ENCODE results near the gene FARP1.

FARP1 gene

GRCh38 chr13:98496479-98496791, 353.5 kb downstream of the FARP1 start:
- no peak overlapping the region; the same call in 1 of the 2 replicates for H3K4me3 ChIP-seq (ENCODE audit: low read depth, low read length)
- TF ChIP-seq CTCF (IDR thresholded peaks at IDR 0.05; ENCODE audit: low read depth, low read length) = no peak

DNA sequence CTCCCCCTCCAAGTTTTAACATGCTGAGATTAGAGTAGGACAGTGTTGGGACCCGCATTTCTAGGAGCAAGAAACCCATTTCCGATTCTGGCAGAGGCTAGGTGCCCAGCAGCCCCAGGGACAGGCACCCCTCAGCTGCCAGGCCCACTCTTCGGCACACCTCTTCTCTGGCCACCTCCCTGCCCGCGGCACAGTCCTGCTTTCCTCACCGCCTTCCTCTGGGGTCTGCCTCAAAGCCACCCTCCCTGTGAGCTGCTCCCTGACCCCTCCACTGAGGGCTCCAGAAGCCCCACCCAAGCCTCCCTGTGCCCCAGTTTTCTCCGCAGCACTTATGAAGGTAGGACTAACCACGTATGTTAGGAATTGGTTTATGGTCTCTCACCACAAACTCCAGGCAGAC, 354.1 kb downstream of the FARP1 start:
- H3K4me3 ChIP-seq (ENCODE audit: low read depth, low read length) = no peak overlapping the region
- TF ChIP-seq CTCF (IDR thresholded peaks at IDR 0.05; ENCODE audit: low read depth, low read length) = no peak

DNA sequence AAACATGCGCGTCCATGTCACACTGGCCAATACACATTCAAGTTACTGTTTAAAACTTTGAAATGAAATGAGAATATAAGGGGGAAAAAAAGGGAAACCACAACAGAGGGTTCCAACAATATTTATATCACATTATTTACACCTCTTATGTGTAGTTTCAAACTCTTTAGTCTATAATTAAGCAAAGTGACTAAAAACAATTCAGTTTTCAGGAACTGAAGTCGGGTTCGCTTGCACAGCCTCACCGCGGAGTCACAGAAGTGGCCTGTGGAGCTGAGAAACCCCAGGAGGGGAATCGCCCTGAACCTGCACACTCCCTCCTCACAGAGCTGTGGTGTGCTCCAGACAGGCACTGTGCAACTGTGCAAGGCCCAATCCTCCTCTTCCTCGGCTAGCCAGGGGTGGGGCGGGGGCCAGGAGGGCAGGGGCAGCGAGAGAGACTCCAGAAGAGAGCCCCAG, 358.1 kb downstream of the FARP1 start:
- no peak for TF ChIP-seq CTCF (IDR thresholded peaks at IDR 0.05; ENCODE audit: low read depth, low read length)
- H3K4me3 ChIP-seq (ENCODE audit: low read depth, low read length) = no peak overlapping the region

DNA sequence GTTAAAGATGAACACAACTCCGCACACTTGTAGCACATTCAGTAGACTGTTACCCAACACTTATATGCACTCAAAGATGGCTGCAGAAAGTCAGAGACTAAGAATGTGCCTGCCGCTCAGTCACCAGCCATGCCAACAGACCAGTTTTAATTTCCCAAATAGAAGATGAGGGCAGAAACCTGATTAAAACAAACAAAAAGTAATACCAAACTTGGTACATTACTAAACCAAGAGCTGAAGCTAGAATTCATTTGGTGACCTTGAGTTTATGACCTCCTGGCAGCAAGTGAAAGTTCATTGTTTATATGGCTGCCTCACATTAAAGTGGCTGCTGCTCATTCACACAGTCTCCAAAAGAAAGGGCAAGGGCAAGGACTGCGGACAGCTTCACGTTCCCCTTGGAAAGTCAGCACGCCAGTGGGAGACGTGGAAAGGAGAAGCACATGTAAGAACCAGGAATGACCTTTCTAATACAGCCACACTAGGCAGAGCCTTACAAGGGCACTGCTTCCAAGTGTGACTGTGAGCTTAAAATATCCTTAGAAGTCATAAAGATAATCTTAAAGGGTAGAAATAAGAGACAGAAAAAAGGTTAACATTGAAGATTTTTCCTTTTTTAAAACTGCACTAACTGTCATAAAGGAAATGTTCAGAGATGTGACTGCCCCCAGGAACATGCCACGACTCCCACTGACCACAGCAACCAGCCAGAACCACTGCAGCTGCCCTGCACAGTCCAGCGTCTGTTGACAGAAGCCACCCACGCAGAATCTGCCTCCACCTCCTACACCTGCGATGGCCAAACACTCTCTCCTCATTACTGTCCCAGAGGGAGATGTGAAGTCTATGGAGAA, 360.5 kb downstream of the FARP1 start:
- no peak for TF ChIP-seq CTCF (IDR thresholded peaks at IDR 0.05; ENCODE audit: low read depth, low read length)

GRCh38 chr13:98504029-98504351, 361.1 kb downstream of the FARP1 start:
- TF ChIP-seq CTCF (IDR thresholded peaks at IDR 0.05; ENCODE audit: low read depth, low read length) = no peak
- no peak overlapping the region for H3K4me3 ChIP-seq (ENCODE audit: low read depth, low read length)

More for the DNA sequence above, 360.5 kb downstream of the FARP1 start:
- no peak overlapping the region for H3K4me3 ChIP-seq (ENCODE audit: low read depth, low read length)

- H3K4me3 ChIP-seq (ENCODE audit: low read depth, low read length) = no peak overlapping the region
- TF ChIP-seq CTCF (IDR thresholded peaks at IDR 0.05; ENCODE audit: low read depth, low read length) = no peak
Observed at GRCh38 chr13:98504371-98504963, 361.6 kb downstream of the FARP1 start.
